Endometrium (tissue), 2 donors: ENCODE measurements around the gene DNAH10.

Experiments
- FAIRE-seq: peaks from 2 replicates; lab custom pipeline; 2012; peaks lifted over from hg19 to GRCh38; lab: Jason Lieb, UNC
- donor health status: control.
- donor health status: control.

DNAH10 gene

DNA sequence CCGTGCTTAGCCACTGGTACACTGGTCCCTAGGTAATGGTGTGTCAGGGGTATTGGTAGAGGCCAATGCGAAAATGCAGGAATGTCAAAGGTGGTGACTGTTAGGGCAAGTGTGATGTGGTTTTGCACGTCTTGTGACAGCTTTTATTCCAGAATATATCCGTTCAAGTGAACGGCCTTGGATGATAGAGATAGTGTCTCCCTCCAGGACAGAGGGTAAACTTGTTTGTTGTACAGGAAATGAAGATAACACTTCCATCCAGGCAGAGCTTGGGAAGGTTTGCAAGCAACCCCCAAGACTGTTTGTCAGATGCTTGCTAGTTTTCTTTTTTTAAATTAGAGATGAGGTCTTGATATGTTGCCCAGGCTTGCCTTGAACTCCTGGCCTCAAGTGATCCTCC, 84.2 kb downstream of the DNAH10 start:
- no peak for FAIRE-seq

- FAIRE-seq = no peak
These were observed 84.9 kb downstream of the DNAH10 start for GRCh38 chr12:123847019-123847418.

GRCh38 chr12:123847876-123848275, 85.8 kb downstream of the DNAH10 start:
- no peak for FAIRE-seq

GRCh38 chr12:123849517-123849916, 87.4 kb downstream of the DNAH10 start:
- no peak for FAIRE-seq

DNA sequence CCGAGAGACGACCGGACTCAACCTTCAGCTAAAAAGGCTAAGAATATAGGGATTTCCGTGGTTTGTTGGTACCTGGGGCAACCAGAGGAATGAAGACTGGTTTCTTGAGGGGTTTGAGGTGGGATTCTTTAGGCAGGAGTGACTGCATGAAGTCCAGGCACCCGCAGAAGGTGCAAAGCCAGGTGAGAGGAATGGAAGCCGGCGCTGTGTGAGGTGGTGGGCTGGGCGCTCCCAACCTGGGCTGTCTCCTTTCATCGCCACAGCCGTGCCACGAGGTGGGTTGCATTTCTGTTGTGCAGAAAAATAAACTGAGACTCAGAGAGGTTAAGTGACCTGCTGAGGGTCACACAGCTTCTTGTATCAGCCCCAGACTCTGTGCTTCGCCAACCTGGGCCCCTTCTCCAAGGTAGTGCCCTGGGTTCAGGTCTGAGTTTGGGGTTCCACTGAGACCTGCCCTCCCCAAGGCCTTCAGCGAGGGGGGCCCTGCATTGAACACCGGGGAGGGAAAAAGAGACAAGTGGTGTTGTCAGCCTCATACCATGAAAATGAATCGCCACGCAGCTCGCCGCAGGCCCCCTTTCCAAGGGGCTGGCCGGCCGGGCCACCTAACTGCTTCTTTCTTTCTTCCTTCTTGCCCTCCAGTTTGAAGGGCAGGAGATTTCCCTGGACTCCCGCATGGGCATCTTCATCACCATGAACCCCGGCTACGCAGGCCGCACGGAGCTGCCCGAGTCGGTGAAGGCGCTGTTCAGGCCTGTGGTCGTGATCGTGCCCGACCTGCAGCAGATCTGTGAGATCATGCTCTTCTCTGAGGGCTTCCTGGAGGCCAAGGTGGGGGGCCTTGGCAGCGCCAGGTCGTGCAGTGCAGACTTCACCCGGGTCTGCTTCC, 88.4 kb downstream of the DNAH10 start:
- no peak for FAIRE-seq

DNA sequence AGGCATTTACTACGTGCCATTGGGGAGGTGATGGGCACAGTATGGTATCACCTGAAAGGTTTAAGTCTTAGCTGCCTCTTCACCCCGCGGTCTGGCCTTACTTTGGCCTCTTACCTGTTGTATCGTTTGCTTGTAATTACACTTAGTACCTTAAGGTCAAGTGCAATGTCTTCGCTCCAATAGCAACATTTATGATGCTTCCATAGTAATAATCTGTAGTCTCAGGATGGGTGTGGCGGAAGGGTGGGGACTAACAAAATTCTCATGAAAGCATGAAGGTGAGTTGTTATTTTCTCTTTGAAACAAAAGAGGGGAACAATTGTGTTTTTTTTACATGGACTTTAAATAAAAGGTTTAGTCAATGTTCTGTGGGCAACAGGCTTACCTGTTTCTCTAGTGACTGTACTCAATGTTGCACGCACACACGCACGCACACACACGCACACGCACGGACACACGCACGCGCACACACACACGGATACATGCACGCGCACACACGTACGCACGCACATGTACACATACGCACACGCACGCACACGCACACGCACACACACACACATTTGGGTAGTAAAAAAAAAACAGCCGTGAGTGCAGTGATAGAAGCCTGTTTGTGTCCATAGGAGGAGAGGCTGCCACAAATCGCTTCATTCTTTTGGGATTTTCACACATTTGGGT, 91.4 kb downstream of the DNAH10 start:
- no peak for FAIRE-seq

- FAIRE-seq = no peak
These were observed 92.1 kb downstream of the DNAH10 start for GRCh38 chr12:123854232-123854631.

GRCh38 chr12:123854918-123855317, 92.8 kb downstream of the DNAH10 start:
- FAIRE-seq = no peak

- FAIRE-seq = peak; percentile 98
These were observed 94.6 kb downstream of the DNAH10 start for GRCh38 chr12:123856681-123857080.

DNA sequence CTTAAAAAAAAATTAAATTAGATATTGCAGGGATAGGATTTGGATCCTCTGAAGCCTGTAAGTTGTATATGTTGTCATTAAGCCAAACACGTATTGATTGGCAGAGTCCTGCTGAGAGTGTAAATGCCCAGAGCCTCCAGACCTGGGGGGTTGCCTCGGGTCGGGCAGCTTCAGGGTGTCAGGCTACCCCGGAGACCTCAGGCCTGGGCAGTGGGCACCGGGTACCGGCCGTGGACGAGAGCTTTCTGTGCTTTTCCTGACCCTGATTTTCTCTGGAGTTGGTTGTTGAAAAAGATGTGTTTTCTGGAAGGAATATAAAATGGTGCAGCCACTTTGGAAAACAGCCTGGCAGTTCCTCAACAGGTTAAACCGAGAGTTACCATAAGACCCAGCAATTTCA, 96.1 kb downstream of the DNAH10 start:
- FAIRE-seq = no peak

DNA sequence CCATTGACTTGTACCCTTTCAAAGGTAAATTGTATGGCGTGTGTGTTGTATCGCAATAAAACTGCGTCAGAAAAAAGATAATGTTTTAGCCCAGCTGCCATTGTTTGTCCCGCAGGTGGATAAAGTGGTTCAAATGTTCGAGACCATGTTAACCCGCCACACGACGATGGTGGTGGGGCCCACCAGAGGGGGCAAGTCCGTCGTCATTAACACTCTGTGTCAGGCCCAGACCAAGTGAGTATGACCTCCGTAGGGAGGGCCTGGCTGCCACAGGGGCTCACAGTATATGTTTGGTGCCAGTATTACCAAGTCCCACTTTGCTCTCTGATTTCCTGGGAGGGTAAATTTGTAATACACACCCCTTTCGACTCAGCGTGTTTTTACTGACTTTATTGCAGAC, 96.9 kb downstream of the DNAH10 start:
- no peak for FAIRE-seq

DNA sequence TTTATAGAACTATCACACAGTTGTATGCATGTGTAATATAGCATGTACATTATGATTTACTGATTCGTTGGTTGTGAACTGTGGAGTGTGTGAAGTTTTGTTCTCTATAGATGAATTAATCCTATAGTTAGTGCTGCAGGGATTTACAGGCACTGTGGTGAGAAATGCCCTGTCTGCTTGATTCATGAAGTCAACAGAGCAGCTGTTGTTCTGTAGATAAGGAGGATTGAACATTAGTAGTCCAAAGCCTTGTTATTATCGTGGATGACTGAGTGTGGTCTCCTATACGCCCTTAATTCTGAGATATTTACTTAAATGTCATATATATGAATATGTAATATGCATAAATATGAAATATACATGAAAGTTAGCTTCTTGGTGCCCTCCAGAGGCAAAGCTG, 98.3 kb downstream of the DNAH10 start:
- FAIRE-seq = no peak

- no peak for FAIRE-seq
These were observed 99.3 kb downstream of the DNAH10 start for GRCh38 chr12:123861392-123861791.

GRCh38 chr12:123867141-123867540, 105.0 kb downstream of the DNAH10 start:
- no peak for FAIRE-seq

DNA sequence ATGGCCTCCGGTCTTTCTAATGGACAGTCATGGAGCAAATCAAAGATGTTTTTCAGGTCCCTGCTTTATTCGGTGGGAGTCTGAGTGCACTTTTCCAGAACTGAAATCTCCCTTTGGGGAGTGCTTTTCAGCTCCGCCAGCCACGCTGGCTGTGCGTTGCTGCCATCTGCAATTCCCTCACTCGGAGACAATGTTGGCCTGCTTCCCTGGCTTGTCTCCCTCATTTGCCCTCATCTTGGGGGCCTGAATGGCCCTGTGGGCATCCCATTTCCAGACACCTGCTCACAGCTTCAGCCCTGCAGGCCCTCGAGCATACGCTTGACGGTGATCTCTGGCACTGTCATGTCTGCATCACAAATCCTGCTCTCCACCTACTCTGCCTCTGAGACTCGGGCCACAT, 106.7 kb downstream of the DNAH10 start:
- FAIRE-seq = no peak

DNA sequence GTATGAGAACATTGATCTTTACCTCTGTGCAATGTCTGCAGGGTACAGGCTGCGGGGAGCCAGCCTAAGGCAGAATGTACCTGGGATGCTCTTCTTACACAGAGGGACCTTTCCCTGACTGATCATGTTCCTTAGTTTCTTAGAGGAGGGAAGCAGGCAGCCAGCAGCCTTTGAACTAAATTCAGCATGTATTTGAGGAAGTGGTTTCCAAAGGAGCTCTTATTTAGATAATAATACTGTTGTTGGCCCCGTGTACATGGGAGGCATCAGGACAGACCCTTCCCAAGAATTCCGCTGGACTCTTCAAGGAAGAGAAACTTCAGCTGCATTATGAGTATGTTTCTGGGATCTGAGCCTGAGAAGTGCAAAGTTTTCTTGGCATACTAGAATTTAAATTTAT, 111.7 kb downstream of the DNAH10 start:
- FAIRE-seq = no peak

DNA sequence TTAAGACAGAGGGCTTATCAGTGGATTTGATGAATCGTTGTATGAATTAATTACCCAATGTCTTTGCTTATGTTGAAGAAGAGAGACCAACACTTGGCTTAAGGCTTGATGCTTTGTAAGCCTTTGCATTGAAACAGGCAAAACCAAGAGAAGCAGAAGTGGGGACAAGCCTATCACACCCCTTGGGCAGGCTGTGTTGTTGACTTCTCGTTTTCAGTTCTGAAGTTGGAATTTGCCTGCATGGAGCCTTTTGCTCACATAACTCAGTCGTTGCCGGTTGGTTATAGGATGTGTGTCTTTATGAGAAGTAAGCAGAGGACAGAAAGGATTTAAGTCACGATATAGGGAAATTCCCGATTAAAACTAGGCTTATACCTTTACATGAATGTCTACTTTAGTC, 115.9 kb downstream of the DNAH10 start:
- FAIRE-seq = no peak

DNA sequence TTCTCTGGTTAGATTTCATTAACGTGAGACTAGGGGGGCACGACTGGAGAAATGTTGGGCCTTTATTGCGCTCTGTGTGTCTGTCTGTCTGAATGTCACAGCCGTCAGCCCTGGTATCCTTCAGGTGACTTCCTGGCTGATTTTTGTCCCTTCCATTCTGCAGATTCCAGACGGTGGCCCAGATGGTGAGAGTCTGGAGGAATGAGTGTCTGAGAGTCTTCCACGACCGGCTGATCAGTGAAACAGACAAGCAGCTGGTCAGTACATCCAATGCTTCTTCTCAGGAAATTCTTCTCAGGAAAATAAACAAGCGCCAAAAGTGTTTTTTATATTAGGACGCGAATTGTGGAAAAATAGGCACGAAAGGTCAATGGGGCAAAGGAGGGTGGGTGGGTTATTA, 117.0 kb downstream of the DNAH10 start:
- no peak for FAIRE-seq

DNA sequence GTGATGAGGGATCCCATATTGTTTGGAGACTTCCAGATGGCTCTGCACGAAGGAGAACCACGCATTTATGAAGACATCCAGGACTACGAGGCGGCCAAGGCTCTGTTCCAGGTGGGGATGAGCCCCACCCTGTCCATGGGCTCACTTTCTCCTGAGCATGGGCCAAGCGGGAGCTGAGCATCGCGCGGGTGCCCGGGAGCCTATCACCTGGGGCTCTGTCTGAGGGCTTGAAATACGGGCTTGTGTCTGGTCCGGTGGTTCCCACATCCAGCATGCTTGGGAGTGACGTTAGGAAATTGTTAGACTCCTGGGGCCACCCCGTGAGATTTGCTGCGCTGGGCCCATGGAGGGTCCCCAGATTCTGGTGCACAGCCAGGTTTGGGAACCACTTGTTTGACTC, 117.6 kb downstream of the DNAH10 start:
- no peak for FAIRE-seq

- FAIRE-seq = no peak
These were observed 120.1 kb downstream of the DNAH10 start for GRCh38 chr12:123882161-123882705.

DNA sequence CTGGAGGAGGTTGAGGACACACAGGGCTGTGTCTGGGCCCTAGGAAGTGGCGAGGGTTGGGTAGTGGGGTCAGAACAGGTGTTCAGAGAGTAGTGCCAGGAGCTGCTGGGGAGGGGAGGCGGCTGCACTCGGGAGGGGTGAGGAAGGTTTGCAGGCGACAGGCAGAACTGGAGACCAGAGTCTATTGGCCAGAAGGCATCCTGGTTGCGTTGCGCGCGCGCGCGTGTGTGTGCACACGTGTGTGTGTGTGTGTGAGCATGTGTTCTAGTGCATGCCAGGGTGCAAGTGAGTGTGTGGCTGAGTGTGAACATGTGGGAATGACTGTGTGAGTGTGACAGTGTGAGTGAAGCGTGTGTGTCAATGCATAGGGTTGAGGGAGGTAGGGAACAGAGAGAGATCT, 124.2 kb downstream of the DNAH10 start:
- no peak for FAIRE-seq

DNA sequence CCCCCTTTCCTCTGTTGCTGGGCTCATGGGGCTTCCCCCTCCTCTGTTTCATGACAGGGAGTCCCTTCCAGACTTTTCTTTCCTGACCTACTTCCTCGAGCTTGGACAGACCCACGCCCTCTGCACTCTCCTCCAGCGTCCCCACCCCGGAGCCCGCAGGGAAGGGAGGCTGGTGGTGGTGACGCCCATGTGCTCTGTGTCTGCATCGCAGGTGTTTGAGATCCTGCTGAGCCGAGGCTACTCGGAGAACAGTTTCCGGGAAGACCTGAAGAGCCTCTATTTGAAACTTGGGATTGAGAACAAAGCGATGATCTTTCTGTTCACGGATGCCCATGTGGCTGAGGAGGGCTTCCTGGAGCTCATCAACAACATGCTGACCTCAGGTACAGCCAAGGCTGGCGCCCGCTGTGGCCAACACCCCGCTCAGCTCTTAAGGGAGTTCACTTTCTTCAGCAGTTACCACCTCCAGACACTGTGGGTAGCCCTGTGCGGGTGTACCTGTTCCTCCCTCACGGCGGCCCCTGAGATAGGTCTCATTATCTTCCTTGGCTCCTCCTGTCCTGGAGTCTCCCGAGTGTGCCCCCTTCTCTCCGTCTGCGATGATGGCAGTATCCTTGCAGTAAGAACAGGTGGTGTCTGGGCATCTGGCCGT, 125.0 kb downstream of the DNAH10 start:
- FAIRE-seq = no peak

DNA sequence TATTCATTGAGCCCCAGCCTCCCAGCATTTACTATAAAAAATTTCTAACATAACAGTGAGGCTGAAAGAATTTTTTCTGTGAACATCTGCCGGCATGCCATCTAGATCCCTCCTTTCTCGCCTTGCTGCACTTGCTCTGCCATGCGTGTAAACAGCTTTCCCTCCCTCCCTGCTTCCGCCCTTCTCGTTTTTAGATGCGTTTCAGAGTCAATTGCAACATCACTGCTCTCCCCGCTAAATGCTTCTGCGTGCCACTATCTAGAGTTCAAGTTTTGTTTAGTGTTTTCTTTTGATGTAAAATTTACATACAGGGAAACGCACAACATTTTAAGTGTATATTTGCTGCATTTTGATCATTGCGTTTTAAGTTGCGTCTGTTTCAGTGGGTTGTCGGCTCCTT, 126.9 kb downstream of the DNAH10 start:
- no peak for FAIRE-seq
